Naive B cell (primary cell): Measurements from ENCODE around the gene CEP55. TPM values are rescaled to one million over a fixed set of nuclear protein-coding genes. Genes with fewer than 3 reads are reported as not detected.

Source experiments
- ATAC-seq, 2 donors: fragments of 150-1000 bp; cut with Tn5 transposase; 2 replicates each; pipeline ENCODE4 v1.10.0; 2021; ENCODE audit warnings: low read depth in 2 of 2, mild to moderate bottlenecking in 2 of 2, moderate library complexity in 2 of 2
- DNase-seq: peaks from one replicate; pipeline ENCODE4 v3.0.0; 2022
- H3K27ac Mint-ChIP-seq, 6 donors: one replicate each; pipeline ENCODE4 v1.8.0; 2020 to 2022; ENCODE audit warnings: mild to moderate bottlenecking in 6 of 6, mixed read lengths in 6 of 6, moderate library complexity in 5 of 6, inconsistent platforms in 2 of 6
- H3K27me3 Mint-ChIP-seq, 3 donors: one replicate each; pipeline ENCODE4 v1.8.0; 2021 to 2022; ENCODE audit warnings: mixed read lengths in 3 of 3, mild to moderate bottlenecking in 1 of 3
- H3K36me3 Mint-ChIP-seq, 2 donors: one replicate each; pipeline ENCODE4 v1.8.0; 2020 to 2022; ENCODE audit warnings: mixed read lengths in 2 of 2, inconsistent platforms in 1 of 2, mild to moderate bottlenecking in 1 of 2
- H3K4me1 Mint-ChIP-seq, 3 donors: one replicate each; pipeline ENCODE4 v1.8.0; 2020 to 2022; ENCODE audit warnings: mixed read lengths in 3 of 3, inconsistent platforms in 1 of 3, mild to moderate bottlenecking in 1 of 3, moderate library complexity in 1 of 3
- H3K4me3 Mint-ChIP-seq, 8 donors: one replicate each; pipeline ENCODE4 v1.8.0; 2020 to 2022; ENCODE audit warnings: mild to moderate bottlenecking in 8 of 8, mixed read lengths in 8 of 8, moderate library complexity in 8 of 8, inconsistent platforms in 2 of 8
- H3K9me3 Mint-ChIP-seq, 7 donors: one replicate each; pipeline ENCODE4 v1.8.0; 2020 to 2022; ENCODE audit warnings: mixed read lengths in 7 of 7, mild to moderate bottlenecking in 5 of 7, inconsistent platforms in 2 of 7, moderate library complexity in 1 of 7
- polyA plus RNA-seq, 6 donors: library from polyadenylated mRNA; unstranded; fragments of 300-500 nt; fragmentation: Illumina TruSeq; gene quantifications; one replicate each; pipeline ENCODE4 v1.2.3, GENCODE V29; 2021; ENCODE audit warnings: low read depth in 6 of 6

CEP55 gene
- polyA plus RNA-seq: under 1 TPM in 2 of 6 donors, not detected in 4; 0.21 to 0.24 TPM

- Mint-ChIP-seq H3K9me3 (no peaks in the 10 kb centered on the region), H3K27me3 (peaks cover 0 to 6% (median 3%) of the 10 kb centered on the region in 3 donors), H3K36me3 (no peaks in the 10 kb centered on the region), H3K4me3 (peak within 1 kb of the TSS; percentile 86 to 96 (median 93)), H3K4me1 (peaks cover 3 to 20% (median 7%) of the 10 kb centered on the region in 3 donors), H3K27ac (peak within 1 kb of the TSS; percentile 42 to 96 (median 83))
- peak; percentile 95 for DNase-seq
- ATAC-seq: peak; percentile 99
These were observed at the start of gene CEP55 for GRCh38 chr10:93496322-93497041. CEP55 (plus strand) TSS chr10:93496612; CDS start chr10:93500052, 3,440 bp downstream.

- Mint-ChIP-seq H3K4me1 (no peaks in the 10 kb centered on the region), H3K9me3 (peaks cover 0 to 5% (median 0%) of the 10 kb centered on the region in 7 donors), H3K4me3 (peak overlapping the region in 1 of 8 donors; percentile 68), H3K27me3 (peaks cover 0 to 8% (median 0%) of the 10 kb centered on the region in 3 donors), H3K36me3 (peaks cover 0 to 7% of the 10 kb centered on the region in 2 donors), H3K27ac (peak overlapping the region in 2 of 6 donors; percentile 15 to 51)
- ATAC-seq (no peak), DNase-seq (no peak)
These were observed 49.4 kb upstream of the CEP55 start for GRCh38 chr10:93447019-93447418.

- Mint-ChIP-seq H3K4me3 (no peak overlapping the region), H3K4me1 (peaks cover 0 to 3% (median 0%) of the 10 kb centered on the region in 3 donors), H3K27me3 (peaks cover 0 to 8% (median 0%) of the 10 kb centered on the region in 3 donors), H3K9me3 (peaks cover 0 to 5% (median 0%) of the 10 kb centered on the region in 7 donors), H3K36me3 (peaks cover 0 to 7% of the 10 kb centered on the region in 2 donors), H3K27ac (no peak overlapping the region)
- DNase-seq (no peak), ATAC-seq (no peak)
These were observed 48.4 kb upstream of the CEP55 start for GRCh38 chr10:93447970-93448369.

- ATAC-seq (no peak), DNase-seq (no peak)
- Mint-ChIP-seq H3K9me3 (no peaks in the 10 kb centered on the region), H3K36me3 (no peaks in the 10 kb centered on the region), H3K27me3 (no peaks in the 10 kb centered on the region), H3K4me3 (no peak overlapping the region), H3K4me1 (peaks cover 0 to 7% (median 3%) of the 10 kb centered on the region in 3 donors), H3K27ac (peak overlapping the region in 1 of 6 donors; percentile 69)
These were observed 45.0 kb upstream of the CEP55 start for GRCh38 chr10:93451244-93451947.

GRCh38 chr10:93452143-93452542 lies 44.3 kb upstream of the CEP55 start:
- DNase-seq: no peak

GRCh38 chr10:93454146-93454545 lies 42.3 kb upstream of the CEP55 start:
- ATAC-seq: no peak
- Mint-ChIP-seq H3K27ac (no peak overlapping the region), H3K9me3 (no peaks in the 10 kb centered on the region), H3K27me3 (no peaks in the 10 kb centered on the region), H3K36me3 (no peaks in the 10 kb centered on the region), H3K4me1 (peaks cover 0 to 7% (median 3%) of the 10 kb centered on the region in 3 donors), H3K4me3 (no peak overlapping the region)
- no peak for DNase-seq

More at GRCh38 chr10:93452143-93452542, 44.3 kb upstream of the CEP55 start:
- peak overlapping the region in 1 of 6 donors; percentile 20 for H3K27ac Mint-ChIP-seq
- H3K9me3 Mint-ChIP-seq: no peaks in the 10 kb centered on the region
- H3K4me3 Mint-ChIP-seq: no peak overlapping the region
- peaks cover 0 to 7% (median 3%) of the 10 kb centered on the region in 3 donors for H3K4me1 Mint-ChIP-seq
- no peak for ATAC-seq
- H3K27me3 Mint-ChIP-seq: no peaks in the 10 kb centered on the region
- H3K36me3 Mint-ChIP-seq: no peaks in the 10 kb centered on the region

- Mint-ChIP-seq H3K27ac (no peak overlapping the region), H3K36me3 (no peaks in the 10 kb centered on the region), H3K4me1 (peaks cover 0 to 7% (median 3%) of the 10 kb centered on the region in 3 donors), H3K4me3 (no peak overlapping the region), H3K9me3 (no peaks in the 10 kb centered on the region), H3K27me3 (no peaks in the 10 kb centered on the region)
- ATAC-seq (no peak), DNase-seq (no peak)
These were observed 41.7 kb upstream of the CEP55 start for GRCh38 chr10:93454736-93455135.

- Mint-ChIP-seq H3K36me3 (no peaks in the 10 kb centered on the region), H3K27me3 (no peaks in the 10 kb centered on the region), H3K4me3 (no peak overlapping the region), H3K4me1 (peaks cover 5 to 12% (median 10%) of the 10 kb centered on the region in 3 donors), H3K9me3 (no peaks in the 10 kb centered on the region), H3K27ac (peak overlapping the region in 1 of 6 donors; percentile 43)
- DNase-seq: no peak
- ATAC-seq: no peak
These were observed 39.9 kb upstream of the CEP55 start for GRCh38 chr10:93456480-93456879.

- Mint-ChIP-seq H3K4me3 (no peak overlapping the region), H3K27ac (no peak overlapping the region), H3K4me1 (peaks cover 6 to 22% (median 15%) of the 10 kb centered on the region in 3 donors), H3K36me3 (no peaks in the 10 kb centered on the region), H3K27me3 (no peaks in the 10 kb centered on the region), H3K9me3 (no peaks in the 10 kb centered on the region)
- no peak for DNase-seq
- ATAC-seq: no peak
These were observed 38.9 kb upstream of the CEP55 start for GRCh38 chr10:93457511-93457910.

- DNase-seq (no peak), ATAC-seq (no peak)
- no peak overlapping the region for H3K27ac Mint-ChIP-seq
- no peaks in the 10 kb centered on the region for H3K27me3 Mint-ChIP-seq
- H3K9me3 Mint-ChIP-seq: no peaks in the 10 kb centered on the region
- peaks cover 9 to 28% (median 20%) of the 10 kb centered on the region in 3 donors for H3K4me1 Mint-ChIP-seq
- H3K4me3 Mint-ChIP-seq: no peak overlapping the region
- H3K36me3 Mint-ChIP-seq: no peaks in the 10 kb centered on the region
These were observed 37.6 kb upstream of the CEP55 start for GRCh38 chr10:93458821-93459257.

- Mint-ChIP-seq H3K36me3 (no peaks in the 10 kb centered on the region), H3K9me3 (no peaks in the 10 kb centered on the region), H3K4me3 (no peak overlapping the region), H3K27ac (no peak overlapping the region), H3K4me1 (peaks cover 9 to 33% (median 20%) of the 10 kb centered on the region in 3 donors), H3K27me3 (no peaks in the 10 kb centered on the region)
- DNase-seq (no peak), ATAC-seq (no peak)
These were observed 36.9 kb upstream of the CEP55 start for GRCh38 chr10:93459466-93459865.

- DNase-seq: no peak
- H3K27ac Mint-ChIP-seq: peak overlapping the region in 2 of 6 donors; percentile 58 to 76
- H3K4me3 Mint-ChIP-seq: peak overlapping the region in 2 of 8 donors; percentile 49 to 67
- H3K36me3 Mint-ChIP-seq: no peaks in the 10 kb centered on the region
- no peaks in the 10 kb centered on the region for H3K27me3 Mint-ChIP-seq
- peaks cover 9 to 32% (median 20%) of the 10 kb centered on the region in 3 donors for H3K4me1 Mint-ChIP-seq
- H3K9me3 Mint-ChIP-seq: no peaks in the 10 kb centered on the region
- ATAC-seq: peak in 1 of 2 donors; percentile 7
These were observed 35.2 kb upstream of the CEP55 start for GRCh38 chr10:93461109-93461806.

- no peaks in the 10 kb centered on the region for H3K27me3 Mint-ChIP-seq
- peak overlapping the region in 2 of 8 donors; percentile 49 to 67 for H3K4me3 Mint-ChIP-seq
- DNase-seq: no peak
- H3K36me3 Mint-ChIP-seq: no peaks in the 10 kb centered on the region
- peaks cover 9 to 32% (median 20%) of the 10 kb centered on the region in 3 donors for H3K4me1 Mint-ChIP-seq
- no peaks in the 10 kb centered on the region for H3K9me3 Mint-ChIP-seq
- peak overlapping the region in 2 of 6 donors; percentile 58 to 76 for H3K27ac Mint-ChIP-seq
- peak; percentile 79 to 84 for ATAC-seq
These were observed 34.6 kb upstream of the CEP55 start for GRCh38 chr10:93461807-93462178.
